ENCODE data around the gene SBK3. TPM values are rescaled to one million over a fixed set of nuclear protein-coding genes. Genes with fewer than 3 reads are reported as not detected.

SBK3 gene
- 1 to 10 TPM in 1 of 4 donors, under 1 TPM in 1, not detected in 2; 0.22 to 1.0 TPM for total RNA-seq

DNA sequence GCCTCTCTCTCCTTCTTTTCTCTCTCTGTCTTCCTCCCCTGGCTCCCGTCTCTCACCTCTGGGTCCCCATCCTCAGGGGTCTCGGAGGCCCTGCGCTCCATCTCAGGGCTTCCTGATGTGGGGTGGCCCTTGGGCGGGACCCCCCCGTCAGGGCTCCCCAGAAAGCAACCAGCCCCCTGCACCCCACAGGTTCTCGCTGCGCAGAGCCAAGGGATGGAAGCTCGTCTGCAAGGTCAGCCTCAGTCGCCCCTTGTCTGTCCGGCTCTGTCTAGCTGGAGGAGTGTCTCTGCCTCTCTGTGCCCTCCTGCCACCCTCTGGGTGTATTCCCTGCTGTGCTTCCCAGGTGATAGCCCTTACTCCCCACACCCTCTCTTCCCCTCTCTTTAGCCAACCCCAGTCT, at the start of gene SBK3:
SBK3 (minus strand) TSS at position 101 of the 400 bp plus-strand sequence; CDS start at position 101, 0 bp downstream.
- peak within 1 kb of the TSS in 3 of 4 donors; percentile 78 to 80 (median 80) for H3K27ac ChIP-seq
- WGBS, 2 donors: 84 to 92% methylated on average over 8 to 9 of the region's 10 CpGs
- peaks cover 0 to 58% (median 0%) of the 10 kb centered on the region in 4 donors for H3K27me3 ChIP-seq
- intact Hi-C loops (cut with DNase I): no loop called here
- no peaks in the 10 kb centered on the region for H3K9me3 ChIP-seq
- DNase-seq: no peak
- TF ChIP-seq POLR2A (IDR thresholded peaks at IDR 0.05): no peak
- H3K4me3 ChIP-seq: no peak within 1 kb of the TSS
- no peaks in the 10 kb centered on the region for H3K36me3 ChIP-seq
- H3K4me1 ChIP-seq: peaks cover 0 to 36% (median 17%) of the 10 kb centered on the region in 3 donors

DNA sequence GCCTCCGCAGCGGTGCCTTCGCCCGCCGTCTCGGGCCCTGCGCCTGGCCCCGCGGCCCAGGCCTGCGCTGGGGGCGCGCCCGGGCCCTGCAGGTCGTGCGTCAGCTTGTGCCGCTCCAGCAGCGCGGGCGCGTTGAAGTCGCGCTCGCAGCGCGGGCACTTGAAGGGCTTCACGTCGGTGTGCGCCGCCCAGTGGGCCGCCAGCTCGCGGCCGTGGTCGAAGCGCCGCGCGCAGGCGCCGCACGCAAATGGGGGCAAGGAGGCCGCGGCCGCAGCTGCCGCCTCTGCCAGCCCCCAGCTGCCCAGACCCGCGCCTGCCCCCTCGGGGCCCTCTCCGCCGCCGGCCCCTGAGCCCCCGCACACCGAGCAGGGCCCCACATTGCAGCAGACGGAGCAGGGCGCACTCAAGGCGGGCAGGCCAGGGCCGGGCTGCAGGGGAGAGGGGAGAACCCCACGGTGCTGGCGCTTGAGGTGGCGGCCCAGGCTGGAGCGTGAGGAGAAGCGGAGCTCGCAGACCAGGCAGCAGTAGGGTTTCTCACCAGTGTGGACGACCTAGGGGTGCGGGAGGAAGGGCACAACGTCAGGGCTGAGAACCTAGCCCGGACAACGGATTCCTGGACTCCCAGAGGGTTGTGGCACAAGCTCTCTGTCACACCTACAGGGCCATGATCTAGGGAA, 47.9 kb upstream of the SBK3 start:
- peaks cover 0 to 57% (median 0%) of the 10 kb centered on the region in 3 donors for H3K36me3 ChIP-seq
- 88 to 93% methylated on average over 8 to 13 of the region's 68 CpGs for WGBS, 2 donors
- no peaks in the 10 kb centered on the region for H3K27me3 ChIP-seq
- no peak for DNase-seq
- no peak for TF ChIP-seq POLR2A (IDR thresholded peaks at IDR 0.05)
- TF ChIP-seq, protein P1, sequence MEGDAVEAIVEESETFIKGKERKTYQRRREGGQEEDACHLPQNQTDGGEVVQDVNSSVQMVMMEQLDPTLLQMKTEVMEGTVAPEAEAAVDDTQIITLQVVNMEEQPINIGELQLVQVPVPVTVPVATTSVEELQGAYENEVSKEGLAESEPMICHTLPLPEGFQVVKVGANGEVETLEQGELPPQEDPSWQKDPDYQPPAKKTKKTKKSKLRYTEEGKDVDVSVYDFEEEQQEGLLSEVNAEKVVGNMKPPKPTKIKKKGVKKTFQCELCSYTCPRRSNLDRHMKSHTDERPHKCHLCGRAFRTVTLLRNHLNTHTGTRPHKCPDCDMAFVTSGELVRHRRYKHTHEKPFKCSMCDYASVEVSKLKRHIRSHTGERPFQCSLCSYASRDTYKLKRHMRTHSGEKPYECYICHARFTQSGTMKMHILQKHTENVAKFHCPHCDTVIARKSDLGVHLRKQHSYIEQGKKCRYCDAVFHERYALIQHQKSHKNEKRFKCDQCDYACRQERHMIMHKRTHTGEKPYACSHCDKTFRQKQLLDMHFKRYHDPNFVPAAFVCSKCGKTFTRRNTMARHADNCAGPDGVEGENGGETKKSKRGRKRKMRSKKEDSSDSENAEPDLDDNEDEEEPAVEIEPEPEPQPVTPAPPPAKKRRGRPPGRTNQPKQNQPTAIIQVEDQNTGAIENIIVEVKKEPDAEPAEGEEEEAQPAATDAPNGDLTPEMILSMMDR (IDR thresholded peaks at IDR 0.05): no peak
- intact Hi-C loops (cut with DNase I): no loop called here
- H3K9me3 ChIP-seq: no peaks in the 10 kb centered on the region
- H3K4me1 ChIP-seq: peaks cover 0 to 4% (median 0%) of the 10 kb centered on the region in 3 donors
- H3K4me3 ChIP-seq: no peak overlapping the region
- H3K27ac ChIP-seq: no peak overlapping the region

- TF ChIP-seq POLR2A (IDR thresholded peaks at IDR 0.05): no peak
- TF ChIP-seq, protein P1 (IDR thresholded peaks at IDR 0.05): no peak
- Histone ChIP-seq H3K9me3 (no peaks in the 10 kb centered on the region), H3K4me1 (peaks cover 0 to 6% (median 0%) of the 10 kb centered on the region in 3 donors), H3K27ac (no peak overlapping the region), H3K36me3 (peaks cover 0 to 53% (median 0%) of the 10 kb centered on the region in 3 donors), H3K4me3 (no peak overlapping the region), H3K27me3 (no peaks in the 10 kb centered on the region)
- DNase-seq: no peak
- 90% methylated on average over 2 of the region's 73 CpGs; no CpG with 5 or more reads in 1 of the 2 donors for whole genome bisulfite sequencing, 2 donors
- intact Hi-C loops (cut with DNase I): no loop called here
Observed at GRCh38 chr19:55592391-55593090, 47.2 kb upstream of the SBK3 start.

- no peak overlapping the region for H3K4me3 ChIP-seq
- DNase-seq: no peak
- peaks cover 0 to 15% (median 7%) of the 10 kb centered on the region in 3 donors for H3K4me1 ChIP-seq
- no peaks in the 10 kb centered on the region for H3K9me3 ChIP-seq
- no peak for TF ChIP-seq POLR2A (IDR thresholded peaks at IDR 0.05)
- TF ChIP-seq, protein P1 (IDR thresholded peaks at IDR 0.05): no peak
- 79 to 89% methylated on average over 6 to 10 of the region's 10 CpGs for WGBS, 2 donors
- peaks cover 0 to 43% (median 0%) of the 10 kb centered on the region in 3 donors for H3K36me3 ChIP-seq
- H3K27me3 ChIP-seq: no peaks in the 10 kb centered on the region
- no peak overlapping the region for H3K27ac ChIP-seq
- intact Hi-C loops (cut with DNase I): no loop called here
Observed at GRCh38 chr19:55591555-55591954, 46.2 kb upstream of the SBK3 start.

GRCh38 chr19:55590617-55591016, 45.3 kb upstream of the SBK3 start:
- H3K4me1 ChIP-seq: peaks cover 7 to 25% (median 13%) of the 10 kb centered on the region in 3 donors
- WGBS, 2 donors: 66 to 76% methylated on average over 9 to 10 of the region's 10 CpGs
- H3K36me3 ChIP-seq: peaks cover 0 to 33% (median 0%) of the 10 kb centered on the region in 3 donors
- peaks cover 0 to 8% (median 0%) of the 10 kb centered on the region in 4 donors for H3K27me3 ChIP-seq
- DNase-seq: no peak
- no peak overlapping the region for H3K27ac ChIP-seq
- no peak overlapping the region for H3K4me3 ChIP-seq
- intact Hi-C loops (cut with DNase I): no loop called here
- no peaks in the 10 kb centered on the region for H3K9me3 ChIP-seq
- TF ChIP-seq POLR2A (IDR thresholded peaks at IDR 0.05): no peak
- TF ChIP-seq, protein P1 (IDR thresholded peaks at IDR 0.05): no peak

Measured in esophagus squamous epithelium (tissue), 5 donors.